HCT116 (cell line): ENCODE measurements around the gene SALL4.

ENCODE experiments used
- CEBPB ChIP-seq: IDR thresholded peaks from 2 replicates; pipeline ENCODE4 v1.6.1; 2012; ENCODE audit warnings: low read depth
- EZH2 ChIP-seq: fragments of 200-600 bp; sonication (generic); IDR thresholded peaks from 2 replicates; pipeline ENCODE4 v1.6.1; 2017; ENCODE audit warnings: antibody characterized with exemption, mixed run types
- EZH2phosphoT487 ChIP-seq: fragments of 200-600 bp; IDR thresholded peaks from 2 replicates; pipeline ENCODE4 v1.6.1; 2018; ENCODE audit warnings: antibody characterized with exemption, borderline replicate concordance
- POLR2A ChIP-seq: IDR thresholded peaks from 2 replicates; pipeline ENCODE4 v1.7.0; 2011; ENCODE audit warnings: borderline replicate concordance; ENCODE audit not compliant: insufficient read depth, insufficient read length; ENCODE audit errors: extremely low read depth
- POLR2AphosphoS5 ChIP-seq: IDR thresholded peaks from 2 replicates; pipeline ENCODE4 v1.6.1; 2011; ENCODE audit warnings: mild to moderate bottlenecking, low read depth, low read length, moderate library complexity
- RAD21 ChIP-seq: IDR thresholded peaks from 2 replicates; pipeline ENCODE4 v1.6.1; 2012; ENCODE audit warnings: low read depth, mild to moderate bottlenecking
- TCF7L2 ChIP-seq: IDR thresholded peaks from 2 replicates; pipeline ENCODE4 v1.7.0; 2011; ENCODE audit warnings: borderline replicate concordance, inconsistent platforms; ENCODE audit not compliant: insufficient read depth, insufficient read length; ENCODE audit errors: extremely low read depth
- YY1 ChIP-seq: IDR thresholded peaks from 2 replicates; pipeline ENCODE4 v1.6.1; 2011; ENCODE audit warnings: low read length, low read depth, moderate library complexity, mild to moderate bottlenecking; ENCODE audit not compliant: insufficient replicate concordance; ENCODE audit errors: extremely low read depth
- TF ChIP-seq, protein P1 (sequence below), 3 experiments: fragments of 200-600 bp in 1 of 3; sonication (generic) in 1 of 3; IDR thresholded peaks in 2 of 3; conservative IDR thresholded peaks in 1 of 3; 2 replicates each; pipeline ENCODE4 v1.5.1; 2012 to 2017; ENCODE audit warnings: low read depth in 2 of 3, low read length in 2 of 3, antibody characterized with exemption in 1 of 3, borderline replicate concordance in 1 of 3, control low read depth in 1 of 3, mild to moderate bottlenecking in 1 of 3, mixed read lengths in 1 of 3, mixed run types in 1 of 3, moderate library complexity in 1 of 3; ENCODE audit not compliant: insufficient read depth in 1 of 3
- TF ChIP-seq, protein P2 (sequence below): IDR thresholded peaks from 2 replicates; pipeline ENCODE4 v1.6.1; 2011; ENCODE audit warnings: mild to moderate bottlenecking, low read length, moderate library complexity; ENCODE audit not compliant: insufficient replicate concordance; ENCODE audit errors: extremely low read depth

GRCh38 chr20:51833326-51833725, 31.0 kb upstream of the SALL4 start:
- TF ChIP-seq POLR2AphosphoS5 (no peak), RAD21 (no peak), POLR2A (no peak), TCF7L2 (no peak), YY1 (no peak), EZH2 (no peak), EZH2phosphoT487 (no peak), CEBPB (no peak)
- TF ChIP-seq, protein P1, sequence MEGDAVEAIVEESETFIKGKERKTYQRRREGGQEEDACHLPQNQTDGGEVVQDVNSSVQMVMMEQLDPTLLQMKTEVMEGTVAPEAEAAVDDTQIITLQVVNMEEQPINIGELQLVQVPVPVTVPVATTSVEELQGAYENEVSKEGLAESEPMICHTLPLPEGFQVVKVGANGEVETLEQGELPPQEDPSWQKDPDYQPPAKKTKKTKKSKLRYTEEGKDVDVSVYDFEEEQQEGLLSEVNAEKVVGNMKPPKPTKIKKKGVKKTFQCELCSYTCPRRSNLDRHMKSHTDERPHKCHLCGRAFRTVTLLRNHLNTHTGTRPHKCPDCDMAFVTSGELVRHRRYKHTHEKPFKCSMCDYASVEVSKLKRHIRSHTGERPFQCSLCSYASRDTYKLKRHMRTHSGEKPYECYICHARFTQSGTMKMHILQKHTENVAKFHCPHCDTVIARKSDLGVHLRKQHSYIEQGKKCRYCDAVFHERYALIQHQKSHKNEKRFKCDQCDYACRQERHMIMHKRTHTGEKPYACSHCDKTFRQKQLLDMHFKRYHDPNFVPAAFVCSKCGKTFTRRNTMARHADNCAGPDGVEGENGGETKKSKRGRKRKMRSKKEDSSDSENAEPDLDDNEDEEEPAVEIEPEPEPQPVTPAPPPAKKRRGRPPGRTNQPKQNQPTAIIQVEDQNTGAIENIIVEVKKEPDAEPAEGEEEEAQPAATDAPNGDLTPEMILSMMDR (IDR thresholded peaks at IDR 0.05 in 2 of 3, conservative IDR thresholded peaks at IDR 0.05 in 1 of 3; ENCODE audit: borderline replicate concordance in 1 of 3, insufficient read depth in 1 of 3, low read depth in 2 of 3, low read length in 2 of 3), result no peak
- TF ChIP-seq, protein P2, sequence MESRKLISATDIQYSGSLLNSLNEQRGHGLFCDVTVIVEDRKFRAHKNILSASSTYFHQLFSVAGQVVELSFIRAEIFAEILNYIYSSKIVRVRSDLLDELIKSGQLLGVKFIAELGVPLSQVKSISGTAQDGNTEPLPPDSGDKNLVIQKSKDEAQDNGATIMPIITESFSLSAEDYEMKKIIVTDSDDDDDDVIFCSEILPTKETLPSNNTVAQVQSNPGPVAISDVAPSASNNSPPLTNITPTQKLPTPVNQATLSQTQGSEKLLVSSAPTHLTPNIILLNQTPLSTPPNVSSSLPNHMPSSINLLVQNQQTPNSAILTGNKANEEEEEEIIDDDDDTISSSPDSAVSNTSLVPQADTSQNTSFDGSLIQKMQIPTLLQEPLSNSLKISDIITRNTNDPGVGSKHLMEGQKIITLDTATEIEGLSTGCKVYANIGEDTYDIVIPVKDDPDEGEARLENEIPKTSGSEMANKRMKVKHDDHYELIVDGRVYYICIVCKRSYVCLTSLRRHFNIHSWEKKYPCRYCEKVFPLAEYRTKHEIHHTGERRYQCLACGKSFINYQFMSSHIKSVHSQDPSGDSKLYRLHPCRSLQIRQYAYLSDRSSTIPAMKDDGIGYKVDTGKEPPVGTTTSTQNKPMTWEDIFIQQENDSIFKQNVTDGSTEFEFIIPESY, result no peak
